OCI-LY7 (cell line): ENCODE data around the gene CD200. TPM values are rescaled to one million over a fixed set of nuclear protein-coding genes. Genes with fewer than 3 reads are reported as not detected.
"Not testable (repeated sequence)": the region's sequence is repeated elsewhere in the genome, so short reads cannot be mapped to it uniquely, and the experiment has no call there.

Source experiments
- BruUV-seq: library from RNA; stranded (reverse); fragments of 400-500 nt; replicated peaks from 2 replicates; lab custom pipeline; 2021; lab: Mats Ljungman, UMichigan
- CTCF ChIA-PET: fragments of 300-600 bp; sonication (Branson Sonifier 250); formaldehyde crosslinking; loops from one replicate; lab custom pipeline; 2022; ENCODE audit warnings: antibody characterized with exemption; ENCODE audit not compliant: unreplicated experiment; lab: Charles Lee
- POLR2A ChIA-PET: fragments of 300-600 bp; sonication (Branson Sonifier 250); formaldehyde crosslinking; loops from one replicate; lab custom pipeline; 2022; ENCODE audit warnings: antibody characterized with exemption; lab: Charles Lee
- DNase-seq: peaks from one replicate; pipeline ENCODE4 v3.0.0-alpha.2; 2015; ENCODE audit warnings: low spot score
- H2AFZ ChIP-seq: fragments of 200-600 bp; sonication (generic), shearing (Covaris generic); 2 replicates; pipeline ENCODE4 v1.6.1; 2014; ENCODE audit warnings: mild to moderate bottlenecking, antibody characterized with exemption, low read length, moderate library complexity
- H3K27ac ChIP-seq: fragments of 200-600 bp; sonication (generic); 2 replicates; pipeline ENCODE4 v1.5.1; 2014; ENCODE audit warnings: mixed run types, low read depth, mild to moderate bottlenecking, moderate library complexity, low read length, inconsistent platforms; ENCODE audit not compliant: poor library complexity, severe bottlenecking
- H3K36me3 ChIP-seq: fragments of 200-600 bp; sonication (generic); 2 replicates; pipeline ENCODE4 v1.6.1; 2014; ENCODE audit warnings: mild to moderate bottlenecking, antibody characterized with exemption, low read length, moderate library complexity, mixed read lengths; ENCODE audit not compliant: insufficient read depth
- H3K4me1 ChIP-seq: fragments of 200-600 bp; sonication (generic); 2 replicates; pipeline ENCODE4 v1.5.1; 2014; ENCODE audit warnings: mild to moderate bottlenecking, low read length; ENCODE audit not compliant: insufficient read depth, poor library complexity, severe bottlenecking
- H3K4me2 ChIP-seq: fragments of 200-600 bp; sonication (generic); 2 replicates; pipeline ENCODE4 v1.6.1; 2014; ENCODE audit warnings: mild to moderate bottlenecking, low read length
- H3K4me3 ChIP-seq: fragments of 200-600 bp; sonication (generic); 2 replicates; pipeline ENCODE4 v1.5.1; 2014; ENCODE audit warnings: mild to moderate bottlenecking, low read depth, low read length; ENCODE audit not compliant: poor library complexity, severe bottlenecking
- H3K79me2 ChIP-seq: fragments of 200-600 bp; sonication (generic); 2 replicates; pipeline ENCODE4 v1.6.1; 2016; ENCODE audit warnings: low read depth, mild to moderate bottlenecking, low read length, moderate library complexity, mixed read lengths; ENCODE audit not compliant: insufficient read depth
- H3K9me2 ChIP-seq: fragments of 200-600 bp; sonication (generic); 2 replicates; pipeline ENCODE4 v1.6.1; 2016; ENCODE audit warnings: mild to moderate bottlenecking, low read length, mixed read lengths; ENCODE audit not compliant: insufficient read depth
- H3K9me3 ChIP-seq: fragments of 200-600 bp; sonication (generic); 2 replicates; pipeline ENCODE4 v1.6.1; 2014; ENCODE audit warnings: mild to moderate bottlenecking, mixed run types, low read length, mixed read lengths
- H4K20me1 ChIP-seq: fragments of 200-600 bp; sonication (generic); 2 replicates; pipeline ENCODE4 v1.6.1; 2014; ENCODE audit warnings: mild to moderate bottlenecking, antibody characterized with exemption, low read length, moderate library complexity, mixed read lengths; ENCODE audit not compliant: insufficient read depth
- EZH2phosphoT487 ChIP-seq: fragments of 200-600 bp; sonication (generic); IDR thresholded peaks from 2 replicates; pipeline ENCODE4 v1.6.1; 2018; ENCODE audit warnings: low read depth, borderline replicate concordance, mild to moderate bottlenecking, mixed run types, antibody characterized with exemption, low read length, moderate library complexity, mixed read lengths
- intact Hi-C: fragments of 100-400 bp; cut with micrococcal nuclease; formaldehyde crosslinking; loops from one replicate; pipeline ENCODE4 v1.10.0; 2022; ENCODE audit not compliant: unreplicated experiment
- total RNA-seq, 2 experiments: library from RNA; depleted of rRNA in 1 of 2; stranded (reverse); fragments of >200 nt in 1 of 2; shearing (Covaris generic) in 1 of 2; gene quantifications; 2 replicates each; pipeline ENCODE4 v1.2.3, GENCODE V29; 2014 to 2022
- TF ChIP-seq, protein P1 (sequence below): fragments of 200-600 bp; sonication (generic); conservative IDR thresholded peaks from 2 replicates; pipeline ENCODE4 v1.5.1; 2014; ENCODE audit warnings: mild to moderate bottlenecking, antibody characterized with exemption, low read length, moderate library complexity, mixed read lengths

Gene CD200
- total RNA-seq, 2 experiments from 2014 or later = not detected

DNA sequence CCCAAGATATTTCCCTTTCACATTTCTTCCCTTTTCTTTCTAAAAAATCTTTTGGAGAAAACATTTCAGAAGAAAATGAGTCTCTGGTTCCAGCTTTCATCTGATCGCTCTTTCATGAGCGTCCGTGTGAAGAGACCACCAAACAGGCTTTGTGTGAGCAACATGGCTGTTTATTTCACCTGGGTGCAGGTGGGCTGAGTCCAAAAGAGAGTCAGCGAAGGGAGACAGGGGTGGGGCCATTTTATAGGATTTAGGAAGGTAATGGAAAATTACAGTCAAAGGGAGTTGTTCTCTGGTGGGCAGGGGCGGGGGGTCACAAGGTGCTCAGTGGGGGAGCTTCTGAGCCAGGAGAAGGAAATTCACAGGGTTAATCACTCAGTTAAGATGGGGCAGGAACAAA, 67.4 kb downstream of the CD200 start:
- CTCF ChIA-PET, intact Hi-C loops, DNase-seq, H3K9me2 ChIP-seq, H3K4me1 ChIP-seq, H3K4me3 ChIP-seq, H3K79me2 ChIP-seq, H3K36me3 ChIP-seq, BruUV-seq, H3K9me3 ChIP-seq, H3K4me2 ChIP-seq, H2AFZ ChIP-seq, POLR2A ChIA-PET, H4K20me1 ChIP-seq, H3K27ac ChIP-seq: not testable (repeated sequence)

DNA sequence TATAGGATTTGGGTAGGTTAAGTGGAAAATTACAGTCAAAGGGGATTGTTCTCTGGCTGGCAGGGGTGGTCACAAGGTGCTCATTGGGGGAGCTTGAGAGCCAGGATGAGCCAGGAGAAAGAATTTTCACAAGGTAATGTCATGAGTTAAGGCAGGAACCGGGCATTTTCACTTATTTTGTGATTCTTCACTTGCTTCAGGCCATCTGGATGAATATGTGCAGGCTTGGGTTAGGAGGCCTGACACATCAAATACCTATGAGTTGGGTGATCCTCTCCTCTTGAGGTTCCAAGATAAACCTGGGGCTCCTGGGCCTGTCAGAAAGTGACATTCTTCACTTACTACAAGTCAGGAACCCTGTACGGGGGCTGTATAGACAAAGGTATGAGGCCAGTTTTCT, 68.7 kb downstream of the CD200 start:
- Histone ChIP-seq H3K4me3 (no peak overlapping the region), H3K36me3 (no peaks in the 10 kb centered on the region), H3K27ac (no peak overlapping the region), H3K4me2 (no peak overlapping the region), H4K20me1 (no peaks in the 10 kb centered on the region), H3K4me1 (no peaks in the 10 kb centered on the region), H3K79me2 (no peaks in the 10 kb centered on the region), H3K9me2 (no peaks in the 10 kb centered on the region), H3K9me3 (no peaks in the 10 kb centered on the region), H2AFZ (no peak overlapping the region; the same call in 1 of the 2 replicates)
- TF ChIP-seq, protein P1, sequence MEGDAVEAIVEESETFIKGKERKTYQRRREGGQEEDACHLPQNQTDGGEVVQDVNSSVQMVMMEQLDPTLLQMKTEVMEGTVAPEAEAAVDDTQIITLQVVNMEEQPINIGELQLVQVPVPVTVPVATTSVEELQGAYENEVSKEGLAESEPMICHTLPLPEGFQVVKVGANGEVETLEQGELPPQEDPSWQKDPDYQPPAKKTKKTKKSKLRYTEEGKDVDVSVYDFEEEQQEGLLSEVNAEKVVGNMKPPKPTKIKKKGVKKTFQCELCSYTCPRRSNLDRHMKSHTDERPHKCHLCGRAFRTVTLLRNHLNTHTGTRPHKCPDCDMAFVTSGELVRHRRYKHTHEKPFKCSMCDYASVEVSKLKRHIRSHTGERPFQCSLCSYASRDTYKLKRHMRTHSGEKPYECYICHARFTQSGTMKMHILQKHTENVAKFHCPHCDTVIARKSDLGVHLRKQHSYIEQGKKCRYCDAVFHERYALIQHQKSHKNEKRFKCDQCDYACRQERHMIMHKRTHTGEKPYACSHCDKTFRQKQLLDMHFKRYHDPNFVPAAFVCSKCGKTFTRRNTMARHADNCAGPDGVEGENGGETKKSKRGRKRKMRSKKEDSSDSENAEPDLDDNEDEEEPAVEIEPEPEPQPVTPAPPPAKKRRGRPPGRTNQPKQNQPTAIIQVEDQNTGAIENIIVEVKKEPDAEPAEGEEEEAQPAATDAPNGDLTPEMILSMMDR = no peak
- TF ChIP-seq EZH2phosphoT487 = no peak
- BruUV-seq = no TSS peak
- ChIA-PET POLR2A (no interaction called here), CTCF (no interaction called here)
- no peak for DNase-seq
- intact Hi-C loops = no loop called here

DNA sequence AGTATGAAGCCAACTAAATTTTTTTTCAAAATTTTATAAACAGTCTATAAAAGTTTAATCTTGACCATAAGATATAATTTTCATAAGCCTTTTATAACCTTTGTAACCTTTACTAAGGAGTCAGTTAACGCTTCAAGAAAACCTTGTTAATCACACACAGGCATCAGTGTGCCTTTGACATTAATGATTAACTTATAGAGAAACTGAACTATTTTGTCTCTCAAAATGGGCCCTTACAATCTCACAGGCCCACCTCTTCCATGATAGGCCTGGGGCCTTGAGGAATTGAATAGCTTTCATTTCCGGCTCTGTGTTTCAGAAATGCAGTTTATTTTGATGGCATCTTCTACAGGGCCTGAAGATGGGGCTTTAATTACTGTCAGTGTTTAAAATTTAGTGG, 70.1 kb downstream of the CD200 start:
- Histone ChIP-seq H3K79me2 (no peaks in the 10 kb centered on the region), H3K4me3 (no peak overlapping the region), H3K27ac (no peak overlapping the region), H3K4me2 (no peak overlapping the region), H3K36me3 (no peaks in the 10 kb centered on the region), H3K9me2 (no peaks in the 10 kb centered on the region), H3K4me1 (no peaks in the 10 kb centered on the region), H4K20me1 (no peaks in the 10 kb centered on the region), H3K9me3 (no peaks in the 10 kb centered on the region), H2AFZ (no peak overlapping the region)
- ChIA-PET POLR2A (interaction anchor here (0.7 kb wide), 1 partner anchor 651 kb away, joined by 3 read pairs; no protein-coding TSS in a partner anchor), CTCF (no interaction called here)
- DNase-seq = no peak
- no TSS peak for BruUV-seq
- intact Hi-C loops = no loop called here
- TF ChIP-seq, protein P1 = no peak

DNA sequence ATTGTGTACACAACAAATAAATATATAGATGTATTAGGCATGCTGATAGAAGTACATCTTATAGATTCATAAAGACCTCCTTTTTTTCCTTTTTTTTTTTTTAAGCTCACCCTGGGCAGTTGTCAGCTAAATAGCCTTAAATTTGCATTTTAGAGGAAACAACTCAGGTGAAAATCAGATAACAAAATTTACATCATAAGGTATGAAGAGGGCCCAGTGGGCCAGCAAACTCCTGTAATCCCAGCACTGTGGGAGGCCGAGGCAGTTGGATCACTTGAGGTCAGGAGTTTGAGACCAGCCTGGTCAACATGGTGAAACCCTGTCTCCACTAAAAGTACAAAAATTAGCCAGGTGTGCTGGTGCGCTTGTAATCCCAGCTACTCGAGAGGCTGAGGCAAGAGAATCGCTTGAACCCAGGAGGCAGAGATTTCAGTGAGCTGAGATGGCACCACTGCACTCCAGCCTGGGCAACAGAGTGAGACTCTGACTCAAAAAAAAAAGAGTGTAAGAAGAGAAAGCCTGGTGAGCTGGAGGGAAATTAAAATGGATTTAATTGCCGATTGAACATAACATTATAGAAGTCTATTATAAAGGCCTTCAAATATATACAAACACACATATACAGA, 72.1 kb downstream of the CD200 start:
- H3K79me2 ChIP-seq, H3K36me3 ChIP-seq, BruUV-seq, H3K9me3 ChIP-seq, H4K20me1 ChIP-seq, intact Hi-C loops, H3K4me1 ChIP-seq, H3K4me3 ChIP-seq, H3K27ac ChIP-seq, H2AFZ ChIP-seq, H3K9me2 ChIP-seq, H3K4me2 ChIP-seq, DNase-seq: not testable (repeated sequence)
- POLR2A ChIA-PET = interaction anchor here (0.5 to 1.7 kb wide), 10 partner anchors 20 to 1456 kb away, joined by 3 to 6 read pairs (median 3); no protein-coding TSS in a partner anchor
- CTCF ChIA-PET = interaction anchor here (0.5 kb wide), 1 partner anchor 325 kb away, joined by 3 read pairs; no protein-coding TSS in a partner anchor
